Bronchial epithelial cell (primary cell): ENCODE results near the gene C19orf47. TPM values are rescaled to one million over a fixed set of nuclear protein-coding genes. Genes with fewer than 3 reads are reported as not detected.
A peak's percentile ranks its signal among the peaks of the same experiment; 100 is the strongest.

Source experiments
- DNase-seq: peaks from one replicate; pipeline ENCODE4 v3.0.0-alpha.2; 2010; ENCODE audit warnings: low read depth
- FAIRE-seq: peaks from 2 replicates; lab custom pipeline; 2011; peaks lifted over from hg19 to GRCh38; lab: Jason Lieb, UNC
- H3K27me3 ChIP-seq: 2 replicates; pipeline ENCODE4 v1.5.1; 2011; ENCODE audit warnings: low read length; ENCODE audit not compliant: control insufficient read depth, insufficient read depth
- H3K36me3 ChIP-seq: 2 replicates; pipeline ENCODE4 v1.5.1; 2011; ENCODE audit warnings: low read length; ENCODE audit not compliant: control insufficient read depth, insufficient read depth
- H3K4me3 ChIP-seq: 2 replicates; pipeline ENCODE4 v1.5.1; 2011; ENCODE audit warnings: mild to moderate bottlenecking, low read depth, low read length, control low read depth
- CTCF ChIP-seq: IDR thresholded peaks from 2 replicates; pipeline ENCODE4 v1.5.1; 2011; ENCODE audit warnings: mild to moderate bottlenecking, moderate library complexity, low read length, control low read depth, inconsistent platforms; ENCODE audit not compliant: insufficient read depth, severe bottlenecking
- total RNA-seq: library from RNA; depleted of rRNA; stranded (reverse); fragments of >200 nt; gene quantifications from 2 replicates; pipeline ENCODE4 v1.2.1, GENCODE V29; 2014

The C19orf47 gene
- total RNA-seq, 1 donor from 2014 or later, result 3.7 TPM

- H3K4me3 ChIP-seq, result peak overlapping the region; percentile 80
- H3K36me3 ChIP-seq, result peaks cover 3% of the 10 kb centered on the region
- no peaks in the 10 kb centered on the region for H3K27me3 ChIP-seq
- no peak for TF ChIP-seq CTCF
- DNase-seq (peak; percentile 98), FAIRE-seq (peak; percentile 52)
Observed at GRCh38 chr19:40285353-40286234, 62.6 kb downstream of the C19orf47 start.

- Histone ChIP-seq H3K4me3 (peak within 1 kb of the TSS; percentile 80), H3K36me3 (peaks cover 3% of the 10 kb centered on the region), H3K27me3 (no peaks in the 10 kb centered on the region)
- no peak for TF ChIP-seq CTCF
- FAIRE-seq (no peak), DNase-seq (no peak)
Observed at GRCh38 chr19:40284501-40285352, 63.5 kb downstream of the C19orf47 start, which contains the start of gene AKT2. Gene AKT2 (minus strand): TSS chr19:40285345. CDS start chr19:40265267, 20,078 bp downstream.

GRCh38 chr19:40284251-40284500, 64.0 kb downstream of the C19orf47 start:
- no peak for DNase-seq
- no peak for TF ChIP-seq CTCF
- FAIRE-seq, result no peak
- Histone ChIP-seq H3K4me3 (peak overlapping the region; percentile 80), H3K27me3 (no peaks in the 10 kb centered on the region), H3K36me3 (peaks cover 3% of the 10 kb centered on the region)

- peaks cover 3% of the 10 kb centered on the region for H3K36me3 ChIP-seq
- H3K27me3 ChIP-seq, result no peaks in the 10 kb centered on the region
- H3K4me3 ChIP-seq, result peak overlapping the region; percentile 80
- no peak for TF ChIP-seq CTCF
- no peak for DNase-seq
- no peak for FAIRE-seq
Observed at GRCh38 chr19:40283414-40284250, 64.6 kb downstream of the C19orf47 start.

- DNase-seq (no peak), FAIRE-seq (no peak)
- Histone ChIP-seq H3K4me3 (no peak overlapping the region), H3K27me3 (no peaks in the 10 kb centered on the region), H3K36me3 (peaks cover 3% of the 10 kb centered on the region)
- no peak for TF ChIP-seq CTCF
Observed at GRCh38 chr19:40282920-40283319, 65.3 kb downstream of the C19orf47 start.
